ENCODE results near the gene PDIA6.

DNA sequence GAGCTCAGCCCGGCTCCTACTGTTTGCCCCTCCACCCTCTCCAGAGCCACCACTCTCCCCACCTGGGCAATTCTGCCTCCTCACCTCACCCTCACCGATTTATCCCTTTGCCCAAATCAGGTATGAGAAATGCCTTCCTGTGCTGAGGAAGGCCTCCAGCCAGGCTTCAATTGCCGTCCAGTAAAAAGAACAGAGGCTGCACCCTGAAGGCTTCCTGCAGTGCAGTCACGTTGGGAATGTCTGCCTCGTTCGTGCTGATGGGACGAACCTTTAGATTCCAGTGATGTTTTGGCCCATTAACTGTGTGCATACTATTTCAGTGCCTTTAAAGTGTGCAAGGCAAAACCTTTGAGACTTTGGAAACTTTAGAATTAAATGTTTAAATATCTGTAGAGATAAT lies 57.0 kb downstream of the PDIA6 start:
- TF ChIP-seq CTCF (IDR thresholded peaks at IDR 0.05; ENCODE audit: insufficient read depth, low read depth, low read length) (no peak), EZH2 (IDR thresholded peaks at IDR 0.05; ENCODE audit: insufficient read depth, low read length) (no peak)

Data from astrocyte (in vitro differentiated cells and primary cell).